B cell (primary cell): ENCODE measurements around the gene EYS.

ENCODE experiments used
- CTCF ChIP-seq: fragments of 200-600 bp; IDR thresholded peaks from one replicate; pipeline ENCODE4 v1.8.0; 2022; ENCODE audit warnings: antibody characterized with exemption, mild to moderate bottlenecking
- EZH2 ChIP-seq: IDR thresholded peaks from 2 replicates; pipeline ENCODE4 v1.6.1; 2012; ENCODE audit warnings: borderline replicate concordance, low read depth, mild to moderate bottlenecking, moderate library complexity, low read length; ENCODE audit not compliant: insufficient read depth, poor library complexity, severe bottlenecking

- no peak for TF ChIP-seq CTCF
- TF ChIP-seq EZH2: no peak
Observed at GRCh38 chr6:65064844-65065243, 642.2 kb downstream of the EYS start.
